ENCODE results near the gene CXCL12.

GRCh38 chr10:44385696-44386441 lies 972 bp upstream of the CXCL12 start:
- TF ChIP-seq CTCF (IDR thresholded peaks at IDR 0.05) (no peak), POLR2AphosphoS5 (IDR thresholded peaks at IDR 0.05; ENCODE audit: low read depth, low read length) (no peak), REST (IDR thresholded peaks at IDR 0.05; ENCODE audit: insufficient read depth in 1 of 2, low read depth in 2 of 2, low read length in 1 of 2) (no peak), TCF7L2 (IDR thresholded peaks at IDR 0.05; ENCODE audit: low read depth, low read length) (no peak)
